MM.1S (cell line): Measurements from ENCODE around the gene RAPGEF3.

ENCODE experiments used
- DNase-seq: peaks from one replicate; pipeline ENCODE4 v3.0.0-alpha.2; 2015
- H2AFZ ChIP-seq: fragments of 300-600 bp; sonication (generic); 2 replicates; pipeline ENCODE4 v1.6.0; 2016; ENCODE audit warnings: antibody characterized with exemption, low read length
- H3F3A ChIP-seq: fragments of 300-600 bp; sonication (generic); 2 replicates; pipeline ENCODE4 v1.6.1; 2016; ENCODE audit warnings: mild to moderate bottlenecking, antibody characterized with exemption, low read length, moderate library complexity, mixed read lengths; ENCODE audit not compliant: insufficient read depth
- H3K27ac ChIP-seq: fragments of 300-600 bp; sonication (generic); 2 replicates; pipeline ENCODE4 v1.5.1; 2016; ENCODE audit warnings: mild to moderate bottlenecking, low read length
- H3K27me3 ChIP-seq: fragments of 300-600 bp; sonication (generic); replicated peaks from 2 replicates; pipeline ENCODE4 v1.6.0; 2016; ENCODE audit warnings: low read length; ENCODE audit not compliant: insufficient read depth
- H3K36me3 ChIP-seq: fragments of 300-600 bp; sonication (generic); replicated peaks from 2 replicates; pipeline ENCODE4 v1.6.1; 2016; ENCODE audit warnings: mild to moderate bottlenecking, low read length, mixed read lengths; ENCODE audit not compliant: insufficient read depth
- H3K4me1 ChIP-seq: fragments of 300-600 bp; sonication (generic); 2 replicates; pipeline ENCODE4 v1.6.1; 2016; ENCODE audit warnings: low read length, mixed read lengths
- H3K4me2 ChIP-seq: fragments of 300-600 bp; sonication (generic); 2 replicates; pipeline ENCODE4 v1.6.0; 2016; ENCODE audit warnings: low read depth, low read length
- H3K4me3 ChIP-seq: fragments of 300-600 bp; sonication (generic); 2 replicates; pipeline ENCODE4 v1.5.1; 2016; ENCODE audit warnings: low read length, mixed read lengths
- H3K79me2 ChIP-seq: fragments of 300-600 bp; sonication (generic); 2 replicates; pipeline ENCODE4 v1.6.1; 2016; ENCODE audit warnings: mixed run types, low read length, mixed read lengths
- H3K9ac ChIP-seq: fragments of 300-600 bp; sonication (generic); 2 replicates; pipeline ENCODE4 v1.6.1; 2016; ENCODE audit warnings: low read length, mixed read lengths
- H3K9me2 ChIP-seq: fragments of 300-600 bp; sonication (generic); replicated peaks from 2 replicates; pipeline ENCODE4 v1.6.1; 2016; ENCODE audit warnings: mild to moderate bottlenecking, low read length, mixed read lengths; ENCODE audit not compliant: insufficient read depth
- H3K9me3 ChIP-seq: fragments of 300-600 bp; sonication (generic); replicated peaks from 2 replicates; pipeline ENCODE4 v1.6.1; 2016; ENCODE audit warnings: mild to moderate bottlenecking, low read length, mixed read lengths; ENCODE audit not compliant: insufficient read depth
- H4K20me1 ChIP-seq: fragments of 300-600 bp; sonication (generic); 2 replicates; pipeline ENCODE4 v1.6.1; 2016; ENCODE audit warnings: mild to moderate bottlenecking, low read length, moderate library complexity, mixed read lengths; ENCODE audit not compliant: insufficient read depth
- CTCF ChIP-seq: fragments of 300-600 bp; sonication (generic); IDR thresholded peaks from 2 replicates; pipeline ENCODE4 v1.5.1; 2016; ENCODE audit warnings: antibody characterized with exemption, low read length, mixed read lengths
- EZH2 ChIP-seq: fragments of 300-600 bp; sonication (generic); optimal IDR thresholded peaks from 2 replicates; pipeline ENCODE3; 2017; ENCODE audit warnings: low read depth, mild to moderate bottlenecking, antibody characterized with exemption, low read length, mixed read lengths
- EZH2phosphoT487 ChIP-seq: fragments of 300-600 bp; sonication (generic); IDR thresholded peaks from 2 replicates; pipeline ENCODE4 v1.6.1; 2018; ENCODE audit warnings: antibody characterized with exemption, low read length

RAPGEF3 gene

DNA sequence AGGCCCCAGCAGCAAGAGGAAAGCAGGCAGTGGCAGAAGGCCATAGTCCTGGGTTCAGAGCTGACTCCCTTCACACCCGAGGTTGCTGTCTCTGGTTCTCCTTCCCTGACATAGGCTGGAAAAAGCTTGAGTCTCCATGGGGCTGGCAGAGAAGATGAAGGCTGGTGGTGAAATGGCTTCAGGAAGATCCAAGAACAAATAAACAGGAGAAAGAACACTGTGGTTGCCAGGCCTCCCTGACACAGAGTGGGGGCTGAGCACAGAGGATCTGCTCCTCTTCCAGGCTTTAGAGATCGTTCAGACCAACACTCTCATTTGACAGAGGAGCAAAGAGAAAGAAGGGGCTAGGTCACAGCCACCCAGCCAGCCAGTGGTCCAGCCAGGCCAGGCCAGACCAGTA lies 46.7 kb upstream of the RAPGEF3 start:
- no peak overlapping the region for H3K4me2 ChIP-seq
- no peaks in the 10 kb centered on the region for H3K9me2 ChIP-seq
- no peak overlapping the region for H3K9ac ChIP-seq
- H3K27me3 ChIP-seq = no peaks in the 10 kb centered on the region
- H3K4me3 ChIP-seq = no peak overlapping the region
- no peak for TF ChIP-seq CTCF
- no peak for TF ChIP-seq EZH2phosphoT487
- no peak for TF ChIP-seq EZH2
- peaks cover 32% of the 10 kb centered on the region for H3F3A ChIP-seq
- no peak for DNase-seq
- H3K36me3 ChIP-seq = 0 out of 2 replicates have a peak, but pooled peaks cover 3% of the 10 kb centered on the region
- no peaks in the 10 kb centered on the region for H4K20me1 ChIP-seq
- no peaks in the 10 kb centered on the region for H3K9me3 ChIP-seq
- peaks cover 69% of the 10 kb centered on the region for H3K4me1 ChIP-seq
- H3K79me2 ChIP-seq = peaks cover 100% of the 10 kb centered on the region
- H3K27ac ChIP-seq = no peak overlapping the region
- no peak overlapping the region for H2AFZ ChIP-seq

DNA sequence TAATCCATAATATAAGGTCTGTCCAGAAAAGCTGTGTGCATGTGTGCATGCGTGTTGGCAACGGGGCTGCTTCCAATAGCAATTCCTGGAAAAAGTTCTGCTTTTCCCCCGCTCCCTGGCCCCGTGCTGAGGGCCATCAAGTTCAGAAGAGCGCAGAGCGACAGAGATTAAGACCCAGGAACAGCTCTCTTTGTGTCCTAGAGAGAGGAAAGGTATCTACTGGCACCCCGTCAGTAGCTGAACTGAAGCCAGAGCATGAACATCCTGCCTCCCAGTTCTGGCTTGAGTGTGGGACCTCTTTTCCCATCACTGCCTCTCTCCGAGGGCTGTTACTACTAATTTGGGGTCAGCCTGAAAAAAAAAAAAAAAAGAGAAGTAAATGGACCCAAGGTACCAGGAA lies 45.5 kb upstream of the RAPGEF3 start:
- peaks cover 100% of the 10 kb centered on the region for H3K79me2 ChIP-seq

GRCh38 chr12:47803191-47803875 lies 44.7 kb upstream of the RAPGEF3 start:
- Histone ChIP-seq H3K79me2 (peaks cover 100% of the 10 kb centered on the region), H3F3A (peaks cover 11% of the 10 kb centered on the region), H3K9me2 (no peaks in the 10 kb centered on the region), H3K27me3 (no peaks in the 10 kb centered on the region), H2AFZ (no peak overlapping the region), H4K20me1 (no peaks in the 10 kb centered on the region), H3K4me3 (no peak overlapping the region), H3K4me2 (no peak overlapping the region), H3K9me3 (no peaks in the 10 kb centered on the region), H3K9ac (no peak overlapping the region), H3K4me1 (peaks cover 49% of the 10 kb centered on the region), H3K36me3 (0 out of 2 replicates have a peak, but pooled peaks cover 3% of the 10 kb centered on the region), H3K27ac (no peak overlapping the region)
- TF ChIP-seq CTCF (no peak), EZH2phosphoT487 (no peak), EZH2 (no peak)
- no peak for DNase-seq

More for the DNA sequence above, 45.5 kb upstream of the RAPGEF3 start:
- no peak overlapping the region for H3K4me2 ChIP-seq
- no peaks in the 10 kb centered on the region for H3K27me3 ChIP-seq
- 0 out of 2 replicates have a peak, but pooled peaks cover 3% of the 10 kb centered on the region for H3K36me3 ChIP-seq
- peaks cover 20% of the 10 kb centered on the region for H3F3A ChIP-seq
- H3K9me2 ChIP-seq = no peaks in the 10 kb centered on the region
- DNase-seq = no peak
- H2AFZ ChIP-seq = no peak overlapping the region
- TF ChIP-seq EZH2phosphoT487 (no peak), EZH2 (no peak), CTCF (no peak)
- H3K4me3 ChIP-seq = no peak overlapping the region
- no peak overlapping the region for H3K9ac ChIP-seq
- no peak overlapping the region for H3K27ac ChIP-seq
- H3K9me3 ChIP-seq = no peaks in the 10 kb centered on the region
- H3K4me1 ChIP-seq = peaks cover 57% of the 10 kb centered on the region
- no peaks in the 10 kb centered on the region for H4K20me1 ChIP-seq
